ENCODE measurements around the gene TIMELESS. TPM values are rescaled to one million over a fixed set of nuclear protein-coding genes. Genes with fewer than 3 reads are reported as not detected.

Gene TIMELESS
- total RNA-seq, 1 donor = 15.9 TPM

GRCh38 chr12:56487448-56488040 lies 38.3 kb upstream of the TIMELESS start:
- peak overlapping the region; percentile 62 for H3K4me3 ChIP-seq (ENCODE audit: low read depth, low read length)
- TF ChIP-seq CTCF (IDR thresholded peaks at IDR 0.05; ENCODE audit: insufficient read depth, low read length) = no peak
- DNase-seq (ENCODE audit: low read depth) = no peak

DNA sequence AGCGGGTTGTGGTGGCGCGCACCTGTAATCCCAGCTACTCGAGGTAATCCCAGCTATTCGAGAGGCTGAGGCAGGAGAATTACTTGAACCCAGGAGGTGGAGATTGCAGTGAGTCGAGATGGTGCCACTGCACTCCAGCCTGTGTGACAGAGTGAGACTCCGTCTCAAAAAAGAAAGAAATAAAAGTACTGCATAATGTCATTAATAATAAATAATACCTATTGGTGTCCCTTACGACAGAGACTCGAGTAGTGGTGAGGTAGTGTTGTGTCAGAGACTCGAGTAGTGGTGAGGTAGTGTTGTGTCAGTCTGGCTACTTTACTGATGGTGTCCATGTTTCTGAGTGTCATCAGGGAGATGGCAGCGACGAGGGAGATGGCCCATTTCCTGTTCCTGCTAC lies 37.5 kb upstream of the TIMELESS start:
- no peak for TF ChIP-seq CTCF (IDR thresholded peaks at IDR 0.05; ENCODE audit: insufficient read depth, low read length)
- no peak for DNase-seq (ENCODE audit: low read depth)

DNA sequence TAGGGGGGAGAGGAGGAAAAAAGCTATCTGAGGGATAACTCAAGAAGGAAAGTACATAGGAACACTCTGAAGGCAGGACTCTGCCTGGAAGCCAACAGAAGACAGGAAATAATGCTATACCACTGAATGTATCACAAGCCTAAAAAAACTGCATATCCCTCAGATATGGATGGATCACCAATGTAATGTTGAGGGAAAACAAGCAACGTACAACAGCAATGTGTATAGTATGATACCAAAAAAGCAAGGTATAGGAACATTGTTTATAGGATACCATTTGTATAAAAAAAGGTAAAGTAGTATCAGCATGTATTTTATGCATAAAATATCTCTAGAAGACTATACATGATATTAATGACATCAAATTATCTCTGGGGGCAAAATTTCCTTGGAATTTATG lies 35.3 kb upstream of the TIMELESS start:
- TF ChIP-seq CTCF (IDR thresholded peaks at IDR 0.05; ENCODE audit: insufficient read depth, low read length) = no peak
- DNase-seq (ENCODE audit: low read depth) = no peak
- H3K4me3 ChIP-seq (ENCODE audit: low read depth, low read length) = no peak overlapping the region

More for the DNA sequence above, 37.5 kb upstream of the TIMELESS start:
- H3K4me3 ChIP-seq (ENCODE audit: low read depth, low read length) = no peak overlapping the region

DNA sequence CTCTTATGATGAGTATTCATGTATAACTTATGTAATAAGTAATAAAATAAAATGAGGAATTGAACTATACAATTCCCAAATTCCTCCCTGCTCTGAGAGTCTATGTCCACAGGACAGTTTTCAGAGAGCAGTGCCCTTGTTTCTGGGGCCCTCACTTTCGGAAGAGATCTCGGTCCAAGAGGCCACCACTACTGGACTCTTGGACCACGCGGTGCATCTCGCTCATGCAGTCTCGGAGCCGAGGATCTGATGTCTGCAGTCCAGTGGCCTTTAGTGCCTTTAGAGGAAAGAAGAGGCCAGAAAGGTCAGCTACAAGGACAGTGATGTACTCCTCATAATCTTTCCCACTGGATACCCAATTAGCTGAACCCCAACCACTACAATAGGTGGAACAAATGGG lies 30.4 kb upstream of the TIMELESS start:
- no peak overlapping the region for H3K4me3 ChIP-seq (ENCODE audit: low read depth, low read length)
- DNase-seq (ENCODE audit: low read depth) = no peak
- no peak for TF ChIP-seq CTCF (IDR thresholded peaks at IDR 0.05; ENCODE audit: insufficient read depth, low read length)

DNA sequence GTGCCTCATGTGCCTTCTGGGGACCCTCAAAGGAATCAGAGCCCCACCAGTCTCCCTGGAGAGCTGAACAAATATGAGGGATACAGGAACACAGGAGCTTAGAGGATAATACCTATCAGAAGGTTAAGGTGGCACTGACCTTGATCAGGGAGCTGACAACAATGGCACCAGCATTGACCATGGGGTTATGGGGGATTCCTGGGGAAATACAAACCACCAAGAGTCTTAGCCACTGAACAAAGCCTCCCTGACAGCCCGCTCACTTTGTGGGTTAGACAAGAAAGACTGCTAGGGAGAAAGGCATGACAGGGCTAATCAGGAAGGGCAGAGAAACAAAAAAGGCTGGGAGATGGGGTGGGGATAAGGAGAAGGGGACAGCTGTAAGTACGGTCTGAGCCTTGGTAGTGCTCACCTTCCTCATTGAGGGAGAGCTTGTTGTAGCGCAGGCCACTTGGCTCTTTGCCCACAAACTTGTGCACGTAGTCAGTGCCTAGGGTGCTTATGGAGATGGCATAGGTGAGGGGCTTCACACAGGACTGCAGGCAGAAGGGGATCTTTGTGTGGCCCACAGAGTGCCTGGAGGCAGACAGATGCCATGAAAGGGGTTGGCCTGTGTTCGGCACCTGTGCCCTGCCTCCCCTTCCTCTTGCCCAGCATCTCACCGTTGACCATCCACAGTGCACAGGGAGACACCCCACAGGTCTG lies 28.4 kb upstream of the TIMELESS start:
- no peak for TF ChIP-seq CTCF (IDR thresholded peaks at IDR 0.05; ENCODE audit: insufficient read depth, low read length)
- no peak overlapping the region for H3K4me3 ChIP-seq (ENCODE audit: low read depth, low read length)
- no peak for DNase-seq (ENCODE audit: low read depth)

GRCh38 chr12:56476972-56477432 lies 27.8 kb upstream of the TIMELESS start:
- no peak for TF ChIP-seq CTCF (IDR thresholded peaks at IDR 0.05; ENCODE audit: insufficient read depth, low read length)
- no peak overlapping the region for H3K4me3 ChIP-seq (ENCODE audit: low read depth, low read length)
- no peak for DNase-seq (ENCODE audit: low read depth)

Data from fibroblast of the aortic adventitia (primary cell).